Nephron (organoid): Measurements from ENCODE around the gene EFNB1.
A peak's percentile ranks its signal among the peaks of the same experiment; 100 is the strongest.
"Not testable (repeated sequence)": the region's sequence is repeated elsewhere in the genome, so short reads cannot be mapped to it uniquely, and the experiment has no call there.

Experiments used
- H3K27ac Mint-ChIP-seq, 3 experiments: 2 replicates each; pipeline ENCODE4 v1.8.0; 2020; ENCODE audit warnings: mixed read lengths in 3 of 3, mild to moderate bottlenecking in 2 of 3, moderate library complexity in 1 of 3
- H3K27me3 Mint-ChIP-seq: 2 replicates; pipeline ENCODE4 v1.8.0; 2021; ENCODE audit warnings: low read depth, mild to moderate bottlenecking, moderate library complexity, mixed read lengths
- H3K36me3 Mint-ChIP-seq: 2 replicates; pipeline ENCODE4 v1.8.0; 2020; ENCODE audit warnings: low read depth, mixed read lengths
- H3K4me1 Mint-ChIP-seq: 2 replicates; pipeline ENCODE4 v1.8.0; 2020; ENCODE audit warnings: mixed read lengths
- H3K4me3 Mint-ChIP-seq, 3 experiments: 2 replicates each; pipeline ENCODE4 v1.8.0; 2020; ENCODE audit warnings: mild to moderate bottlenecking in 3 of 3, mixed read lengths in 3 of 3, moderate library complexity in 2 of 3
- H3K9me3 Mint-ChIP-seq: 2 replicates; pipeline ENCODE4 v1.8.0; 2020; ENCODE audit warnings: mixed read lengths
- CTCF ChIP-seq, 3 experiments: fragments of 200-600 bp; sonication (generic); IDR thresholded peaks; one replicate each; pipeline ENCODE4 v1.5.0; 2021; ENCODE audit warnings: antibody characterized with exemption in 3 of 3; ENCODE audit not compliant: unreplicated experiment in 3 of 3

EFNB1 gene

GRCh38 chrX:68795741-68796140 is 33.1 kb upstream of the EFNB1 start:
- Mint-ChIP-seq H3K4me3 (no peak overlapping the region), H3K27me3 (no peaks in the 10 kb centered on the region), H3K36me3 (no peaks in the 10 kb centered on the region), H3K9me3 (peaks cover 46% of the 10 kb centered on the region), H3K4me1 (no peaks in the 10 kb centered on the region), H3K27ac (no peak overlapping the region)
- no peak for TF ChIP-seq CTCF (IDR thresholded peaks at IDR 0.05; ENCODE audit: unreplicated experiment in 3 of 3)

- peaks cover 42% of the 10 kb centered on the region for H3K9me3 Mint-ChIP-seq
- H3K27ac Mint-ChIP-seq, H3K27me3 Mint-ChIP-seq, H3K36me3 Mint-ChIP-seq, H3K4me1 Mint-ChIP-seq, H3K4me3 Mint-ChIP-seq: not testable (repeated sequence)
Measured at GRCh38 chrX:68798400-68798799, 30.4 kb upstream of the EFNB1 start.

- H3K9me3 Mint-ChIP-seq, result peaks cover 31% of the 10 kb centered on the region
- H3K4me3 Mint-ChIP-seq, result no peak overlapping the region
- no peaks in the 10 kb centered on the region for H3K36me3 Mint-ChIP-seq
- H3K4me1 Mint-ChIP-seq, result no peaks in the 10 kb centered on the region
- TF ChIP-seq CTCF (IDR thresholded peaks at IDR 0.05; ENCODE audit: unreplicated experiment in 3 of 3), result no peak
- no peak overlapping the region for H3K27ac Mint-ChIP-seq
- H3K27me3 Mint-ChIP-seq, result no peaks in the 10 kb centered on the region
Measured at GRCh38 chrX:68801737-68802290, 27.0 kb upstream of the EFNB1 start.

GRCh38 chrX:68807818-68808217 is 21.0 kb upstream of the EFNB1 start:
- peaks cover 5% of the 10 kb centered on the region for H3K4me1 Mint-ChIP-seq
- H3K27me3 Mint-ChIP-seq, result no peaks in the 10 kb centered on the region
- H3K4me3 Mint-ChIP-seq, result no peak overlapping the region

GRCh38 chrX:68808686-68809357 is 20.0 kb upstream of the EFNB1 start:
- H3K4me1 Mint-ChIP-seq, result peaks cover 5% of the 10 kb centered on the region
- no peak overlapping the region for H3K4me3 Mint-ChIP-seq
- no peaks in the 10 kb centered on the region for H3K27me3 Mint-ChIP-seq
- peak overlapping the region in 1 of 3 experiments; percentile 36 for H3K27ac Mint-ChIP-seq
- TF ChIP-seq CTCF (IDR thresholded peaks at IDR 0.05; ENCODE audit: unreplicated experiment in 3 of 3), result peak; percentile 21 to 40 (median 24)
- H3K9me3 Mint-ChIP-seq, result peaks cover 16% of the 10 kb centered on the region
- H3K36me3 Mint-ChIP-seq, result no peaks in the 10 kb centered on the region

More at GRCh38 chrX:68807818-68808217, 21.0 kb upstream of the EFNB1 start:
- Mint-ChIP-seq H3K9me3 (peaks cover 10% of the 10 kb centered on the region), H3K27ac (no peak overlapping the region), H3K36me3 (no peaks in the 10 kb centered on the region)
- peak in 2 of 3 experiments; percentile 19 to 43 for TF ChIP-seq CTCF (IDR thresholded peaks at IDR 0.05; ENCODE audit: unreplicated experiment in 3 of 3)

GRCh38 chrX:68820476-68821110 is 8.2 kb upstream of the EFNB1 start:
- Mint-ChIP-seq H3K27ac (no peak overlapping the region), H3K4me3 (no peak overlapping the region), H3K27me3 (no peaks in the 10 kb centered on the region), H3K36me3 (no peaks in the 10 kb centered on the region), H3K9me3 (peaks cover 12% of the 10 kb centered on the region), H3K4me1 (peaks cover 4% of the 10 kb centered on the region)
- no peak for TF ChIP-seq CTCF (IDR thresholded peaks at IDR 0.05; ENCODE audit: unreplicated experiment in 3 of 3)
